HG02973 (cell line): Measurements from ENCODE around the gene MOB1A.
"Not testable (repeated sequence)": the region's sequence is repeated elsewhere in the genome, so short reads cannot be mapped to it uniquely, and the experiment has no call there.

Experiments used
- ATAC-seq: cut with Tn5 transposase; IDR thresholded peaks from one replicate; pipeline ENCODE4 v1.9.1; 2021; ENCODE audit warnings: moderate library complexity; ENCODE audit not compliant: unreplicated experiment

The MOB1A gene

DNA sequence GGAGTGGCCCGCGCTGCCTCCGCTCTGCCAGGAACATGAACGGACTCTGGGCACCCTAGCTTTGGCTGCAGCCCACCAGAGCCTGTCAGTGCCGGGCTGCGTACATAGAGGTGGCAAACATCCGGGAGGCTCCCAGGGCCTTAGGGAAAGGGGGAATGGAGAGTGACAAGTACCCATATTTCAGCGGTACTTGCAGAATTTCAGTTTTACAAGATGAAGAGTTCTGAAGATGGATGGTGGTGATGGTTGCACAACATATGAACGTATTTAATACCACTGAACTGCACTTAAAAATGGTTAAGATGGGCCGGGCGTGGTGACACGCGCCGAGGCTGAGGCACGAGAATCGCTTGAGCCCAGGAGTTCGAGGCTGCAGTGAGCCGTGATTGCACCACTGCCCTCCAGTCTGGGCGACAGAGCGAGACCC lies 20.6 kb upstream of the MOB1A start:
- no peak for ATAC-seq

DNA sequence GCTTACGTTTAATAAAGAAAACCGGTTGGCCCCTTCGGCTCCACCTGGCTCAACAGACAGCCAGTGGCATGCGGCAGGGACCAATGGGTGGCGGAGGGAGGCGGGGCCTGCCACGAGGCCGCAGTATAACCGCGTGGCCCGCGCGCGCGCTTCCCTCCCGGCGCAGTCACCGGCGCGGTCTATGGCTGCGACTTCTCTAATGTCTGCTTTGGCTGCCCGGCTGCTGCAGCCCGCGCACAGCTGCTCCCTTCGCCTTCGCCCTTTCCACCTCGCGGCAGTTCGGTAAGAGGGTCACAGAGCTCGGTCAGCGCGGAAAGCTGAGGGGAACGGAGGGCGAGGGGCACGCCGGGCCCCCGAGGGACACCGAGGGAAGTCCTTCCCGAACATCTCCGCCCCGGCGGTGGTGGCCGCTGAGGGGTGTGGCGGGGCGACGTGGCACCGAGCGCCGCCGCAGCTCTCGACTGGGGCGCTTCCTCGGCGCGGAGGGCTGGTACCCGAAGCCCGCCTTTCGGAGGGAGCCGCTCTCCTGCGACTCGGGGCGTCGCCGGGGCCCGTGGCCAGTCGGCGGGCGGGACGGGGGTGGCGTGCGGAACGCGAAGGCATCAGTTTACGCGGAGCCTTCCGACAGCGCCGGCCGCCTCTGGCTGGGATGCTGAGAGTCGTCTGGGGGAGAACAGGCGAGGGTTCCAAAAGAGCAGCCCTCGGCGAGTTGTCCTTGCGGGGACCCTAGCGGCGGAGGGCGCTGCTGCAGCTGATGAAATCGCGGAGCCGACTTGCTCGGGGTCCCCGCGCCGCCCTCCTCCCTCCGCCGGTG lies 20.0 kb upstream of the MOB1A start, which contains the start of gene MTHFD2:
MTHFD2 (plus strand) TSS at position 155 of the 814 bp plus-strand sequence; CDS start at position 182, 27 bp downstream.
- ATAC-seq = peak; percentile 79

DNA sequence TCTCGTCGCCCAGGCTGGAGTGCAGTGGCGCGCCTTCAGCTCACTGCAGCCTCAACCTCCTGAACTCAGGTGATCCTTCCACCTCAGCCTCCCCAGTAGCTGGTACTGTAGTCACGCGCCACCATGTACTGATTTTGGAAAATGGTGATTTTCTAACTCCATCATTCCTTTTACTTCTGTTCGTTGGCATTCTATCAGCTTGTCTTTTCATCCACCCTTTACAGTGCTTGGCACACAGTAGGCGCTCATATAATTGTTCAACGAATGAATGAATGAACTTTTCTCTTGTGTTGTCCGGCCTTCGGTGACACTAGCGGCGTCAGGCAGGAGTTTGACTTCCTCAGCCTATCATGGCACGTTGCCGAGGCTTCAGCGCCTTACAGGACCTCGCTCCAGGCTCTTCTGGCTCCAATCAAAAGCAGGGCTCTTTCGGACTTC lies 19.4 kb upstream of the MOB1A start:
- no peak for ATAC-seq

DNA sequence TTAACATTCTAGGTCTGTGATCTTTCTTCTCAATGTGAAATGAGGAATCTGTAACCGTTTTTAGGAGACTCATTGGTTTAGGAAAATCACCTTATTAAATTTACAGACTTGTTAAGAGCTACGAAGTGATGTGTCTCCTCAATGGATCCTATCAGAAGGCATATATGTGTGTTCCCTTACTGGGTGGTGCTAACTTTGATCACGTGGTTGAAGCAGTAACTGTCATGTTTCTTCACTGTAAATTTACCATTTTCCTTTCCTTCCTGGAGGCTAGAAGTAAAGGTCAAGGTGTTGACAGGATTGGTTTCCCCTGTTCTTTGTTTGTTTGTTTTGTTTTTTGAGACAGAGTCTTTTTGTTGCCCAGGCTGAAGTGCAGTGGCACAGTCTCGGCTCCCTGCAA lies 18.4 kb upstream of the MOB1A start:
- no peak for ATAC-seq

DNA sequence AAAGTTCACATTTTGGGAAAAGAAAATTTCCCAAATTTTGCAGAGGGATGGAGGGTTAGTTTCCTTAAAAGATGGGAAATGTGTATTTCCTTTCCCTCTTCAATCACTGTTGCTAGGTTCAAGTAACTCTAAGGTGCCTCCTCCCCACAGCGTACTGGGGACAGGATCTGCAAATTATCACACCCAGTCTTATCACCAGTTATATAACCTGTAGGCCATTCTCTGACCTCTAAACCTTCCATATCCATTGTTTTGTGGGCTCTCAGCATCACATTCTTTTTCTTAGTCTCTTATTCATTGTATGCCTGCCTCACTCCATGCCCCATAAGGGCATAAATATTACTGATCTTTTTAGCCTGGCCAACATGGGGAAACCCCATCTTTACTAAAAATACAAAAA lies 16.1 kb upstream of the MOB1A start:
- no peak for ATAC-seq

DNA sequence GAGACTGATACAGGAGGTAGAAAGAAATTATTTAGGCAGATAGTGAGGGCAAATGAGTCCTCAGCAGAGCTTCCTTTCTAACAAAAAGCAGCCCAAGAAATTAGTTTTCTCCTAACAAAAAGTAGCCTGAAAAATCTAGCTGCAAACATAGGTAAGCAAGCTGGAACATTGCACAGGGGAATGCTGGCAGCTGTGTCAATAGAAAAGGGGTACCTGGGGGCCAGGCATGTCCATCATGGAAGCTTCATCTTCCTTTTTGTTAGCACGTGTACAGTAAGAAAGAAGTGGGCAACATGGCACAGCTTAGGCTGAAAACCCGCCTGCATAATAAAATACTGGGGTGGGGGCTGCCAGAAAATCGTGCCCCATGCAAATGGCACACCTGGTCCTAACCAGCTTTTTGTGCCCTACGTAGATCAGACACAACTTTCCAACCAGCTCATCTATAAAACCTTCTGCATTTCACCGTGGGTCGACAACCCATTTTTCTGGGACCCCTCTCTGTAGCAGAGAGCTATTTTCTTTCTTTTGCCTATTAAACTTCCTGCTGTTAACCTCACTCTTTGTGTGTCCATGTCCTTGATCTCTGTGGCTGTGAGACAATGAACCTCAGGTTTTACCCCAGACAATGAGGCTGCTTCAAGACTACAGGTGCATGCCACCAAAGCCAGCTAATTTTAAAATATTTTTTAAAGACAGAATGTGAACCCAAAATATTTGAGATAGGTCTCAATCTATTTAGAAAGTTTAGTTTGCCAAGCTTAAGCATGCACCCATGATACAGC lies 13.1 kb upstream of the MOB1A start:
- ATAC-seq = no peak

DNA sequence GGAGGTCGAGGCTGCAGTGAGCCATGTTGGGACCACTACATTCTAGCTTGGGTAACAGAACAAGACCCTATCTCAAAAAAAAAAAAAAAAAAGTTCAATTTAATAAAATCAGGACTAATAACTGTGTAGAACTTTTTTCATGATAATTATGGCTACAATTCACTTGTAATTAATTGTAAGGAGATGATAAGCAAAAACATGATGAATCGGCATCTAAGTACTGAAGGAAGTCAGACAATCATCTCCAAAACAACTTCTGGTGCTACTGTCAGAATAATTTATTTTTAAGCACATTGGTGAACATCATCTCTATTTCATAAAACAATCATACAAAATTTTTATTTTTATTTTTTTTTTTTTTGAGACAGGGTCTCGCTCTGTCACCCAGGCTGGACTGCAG lies 10.0 kb upstream of the MOB1A start:
- no peak for ATAC-seq

DNA sequence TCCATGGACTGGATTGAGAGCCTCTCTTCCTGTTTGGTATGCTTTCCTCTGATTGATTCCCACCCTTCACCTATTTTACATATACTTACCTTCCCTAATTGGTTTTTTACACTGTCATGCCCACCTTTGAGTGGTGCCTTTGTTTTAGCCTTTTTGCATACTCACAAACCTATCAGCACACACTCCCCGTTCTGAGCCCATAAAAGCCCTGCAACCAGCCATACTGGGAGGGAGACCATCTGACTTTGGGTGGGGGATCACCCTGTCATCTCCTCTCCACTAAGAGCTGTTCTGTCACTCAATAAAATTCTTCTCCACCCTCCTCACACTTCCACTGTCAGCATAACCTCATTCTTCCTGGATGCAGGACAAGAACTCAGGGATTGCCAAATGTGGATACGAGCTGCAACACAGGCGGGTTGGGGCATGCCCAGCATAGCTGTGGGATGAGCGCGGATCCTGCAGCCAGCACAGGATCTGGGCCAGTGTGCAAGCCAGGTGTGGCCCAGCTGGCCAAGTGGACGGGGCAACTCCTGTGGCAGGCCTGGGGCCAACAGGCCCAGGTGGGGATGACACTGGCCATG lies 9.4 kb upstream of the MOB1A start:
- no peak for ATAC-seq

DNA sequence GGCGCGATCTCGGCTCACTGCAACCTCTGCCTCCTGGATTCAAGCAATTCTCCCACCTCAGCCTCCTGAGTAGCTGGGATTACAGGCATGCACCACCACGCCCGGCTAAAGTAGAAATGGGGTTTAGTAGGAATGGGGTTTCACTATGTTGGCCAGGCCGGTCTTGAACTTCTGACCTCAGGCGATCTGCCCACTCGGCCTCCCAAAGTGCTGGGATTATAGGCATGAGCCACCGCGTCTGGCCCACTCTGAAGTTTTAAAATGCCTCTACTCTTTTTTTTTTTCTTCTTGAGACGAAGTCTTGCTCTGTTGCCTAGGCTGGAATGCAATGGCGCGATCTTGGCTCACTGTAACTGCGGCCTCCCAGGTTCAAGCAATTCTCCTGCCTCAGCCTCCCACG lies 8.0 kb upstream of the MOB1A start:
- not testable (repeated sequence) for ATAC-seq

DNA sequence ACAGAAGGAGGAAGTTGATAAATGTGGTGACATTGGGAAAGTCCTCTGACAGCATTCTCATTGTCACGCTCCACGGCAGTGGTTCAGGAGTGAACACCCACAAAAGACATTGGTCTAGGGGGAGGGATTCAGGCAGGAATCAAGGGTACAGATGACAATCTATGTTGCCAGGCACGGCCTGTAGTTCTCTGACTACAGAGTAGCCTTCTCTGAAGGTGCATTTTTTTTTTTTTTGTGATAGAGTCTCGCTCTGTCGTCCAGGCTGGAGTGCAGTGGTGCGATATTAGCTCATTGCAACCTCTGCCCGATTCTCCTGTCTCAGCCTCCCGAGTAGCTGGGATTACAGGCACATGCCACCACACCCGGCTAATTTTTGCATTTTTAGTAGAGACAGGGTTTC lies 7.4 kb upstream of the MOB1A start:
- peak; percentile 58 for ATAC-seq

DNA sequence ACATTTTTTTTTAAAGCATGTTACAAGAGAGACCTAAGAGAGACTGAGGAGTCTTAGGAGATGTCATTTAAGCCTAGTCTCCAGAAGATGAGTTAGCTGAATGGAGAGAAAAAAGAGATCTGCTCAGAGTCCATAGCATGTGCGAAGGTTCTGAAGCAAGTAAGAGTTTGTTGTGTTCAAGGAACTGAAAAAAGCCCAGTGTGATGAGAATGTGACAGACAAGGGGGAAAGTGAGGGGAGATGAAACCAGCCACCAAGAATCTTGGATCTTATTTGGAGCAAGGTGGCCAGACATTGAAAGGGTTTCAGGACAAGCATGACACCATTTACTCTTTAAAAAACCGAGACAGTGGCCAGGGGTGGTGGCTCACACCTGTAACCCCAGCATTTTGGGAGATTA lies 5.2 kb upstream of the MOB1A start:
- no peak for ATAC-seq

DNA sequence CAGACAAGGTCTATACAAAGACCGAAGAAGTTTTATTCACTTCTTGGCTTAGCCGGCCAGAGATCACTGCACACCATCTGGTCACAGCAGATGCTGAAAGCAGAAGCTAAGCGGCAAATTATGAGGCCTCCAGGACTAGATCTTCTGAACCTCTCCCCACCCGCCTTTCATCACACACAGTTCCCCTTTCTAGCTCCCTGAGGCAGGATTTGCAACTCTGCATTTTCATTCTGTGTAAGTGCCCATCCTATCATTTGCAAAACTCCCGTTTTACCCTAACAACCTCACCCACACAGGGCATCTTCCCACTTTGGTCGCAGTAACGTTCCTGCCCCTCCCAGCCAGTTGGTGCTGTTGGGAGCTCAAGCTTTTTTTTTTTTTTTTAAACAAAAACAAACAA lies 3.1 kb upstream of the MOB1A start:
- ATAC-seq = peak; percentile 28

DNA sequence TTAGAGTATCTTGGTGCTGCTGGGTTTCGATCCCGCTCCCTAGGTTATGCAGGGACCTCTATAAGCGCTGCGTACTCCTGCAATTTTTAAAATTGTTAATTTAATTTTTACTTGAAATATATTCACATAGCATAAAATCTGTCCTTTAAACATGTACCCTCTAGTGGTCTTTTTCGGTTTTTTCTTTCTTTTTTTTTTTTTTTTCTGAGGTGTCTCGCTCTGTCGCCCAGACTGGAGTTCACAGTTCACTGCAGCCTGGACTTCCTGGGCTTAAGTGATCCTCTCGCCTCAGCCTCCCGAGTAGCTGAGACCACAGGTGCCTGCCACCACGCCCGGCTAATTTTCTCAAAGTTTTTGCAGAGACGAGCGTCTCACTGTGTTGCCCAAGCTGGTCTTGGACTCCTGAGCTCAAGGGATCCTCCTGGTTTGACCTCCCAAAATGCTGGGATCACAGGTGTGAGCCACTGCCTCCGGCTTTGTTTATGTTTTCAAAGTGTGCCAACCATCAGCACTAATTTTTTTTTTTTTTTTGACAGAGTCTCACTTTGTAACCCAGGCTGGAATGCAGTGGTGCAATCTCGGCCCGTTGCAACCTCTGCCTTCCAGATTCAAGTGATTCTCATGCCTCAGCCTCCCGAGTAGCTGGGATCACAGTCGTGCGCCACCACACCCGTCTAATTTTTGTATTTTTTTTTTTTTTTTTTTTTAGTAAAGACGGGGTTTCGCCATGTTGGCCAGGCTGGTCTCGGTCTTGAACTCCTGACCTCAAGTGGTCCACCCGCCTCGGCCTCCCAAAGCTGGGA lies 585 bp upstream of the MOB1A start:
- ATAC-seq = peak; percentile 3

DNA sequence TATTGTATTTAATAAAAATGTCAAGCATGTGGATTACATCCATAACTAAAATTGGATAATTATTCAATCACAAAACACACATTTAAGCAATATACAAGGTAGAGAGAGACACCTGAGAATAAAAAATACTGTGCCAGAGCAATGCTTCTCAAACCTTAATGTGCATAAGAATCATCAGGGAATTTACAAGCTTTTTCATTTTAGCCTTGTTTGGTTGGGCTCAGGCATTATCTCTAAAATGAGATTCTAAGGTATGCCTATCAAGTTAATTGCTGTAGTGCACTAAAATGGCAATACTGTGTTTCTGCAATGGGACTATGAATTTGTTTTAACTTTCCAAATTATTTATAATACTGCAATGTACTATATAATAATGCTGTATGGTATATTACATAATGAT lies 983 bp downstream of the MOB1A start:
- ATAC-seq = no peak

DNA sequence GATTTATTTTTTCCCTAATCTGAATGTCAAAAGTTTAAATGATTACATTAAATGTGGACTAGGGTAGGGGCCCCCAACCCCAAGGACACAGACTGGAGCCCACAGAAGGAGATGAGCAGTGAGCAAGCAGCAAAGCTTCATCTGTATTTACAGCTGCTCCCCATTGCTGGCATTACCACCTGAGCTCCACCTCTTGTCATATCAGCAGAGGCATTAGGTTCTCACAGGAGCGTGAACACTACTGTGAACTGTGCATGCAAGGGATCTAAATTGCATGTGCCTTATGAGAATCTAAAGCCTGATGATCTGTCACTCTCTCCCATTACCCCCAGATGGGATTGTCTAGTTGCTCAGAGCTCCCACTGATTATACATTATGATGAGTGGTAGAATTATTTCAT lies 3.8 kb downstream of the MOB1A start:
- ATAC-seq = no peak

DNA sequence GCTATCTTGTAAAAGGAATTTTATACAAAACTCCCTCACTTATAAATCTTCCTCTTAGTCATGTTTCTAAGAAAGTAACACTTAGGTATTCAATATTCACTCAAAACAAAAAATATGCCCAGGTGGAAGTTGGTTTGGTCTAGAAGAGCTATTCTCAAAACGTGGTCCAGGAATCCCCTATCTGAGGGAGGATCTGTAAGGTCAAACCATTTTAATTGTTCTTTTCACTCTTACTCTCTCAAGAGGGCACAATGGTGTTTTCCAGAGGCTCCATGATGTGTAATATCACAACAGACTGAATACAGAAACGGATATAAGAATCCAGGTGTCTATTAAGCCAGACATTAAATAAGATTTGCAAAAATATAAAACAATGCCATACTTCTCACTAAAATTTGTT lies 9.9 kb downstream of the MOB1A start:
- ATAC-seq = no peak

DNA sequence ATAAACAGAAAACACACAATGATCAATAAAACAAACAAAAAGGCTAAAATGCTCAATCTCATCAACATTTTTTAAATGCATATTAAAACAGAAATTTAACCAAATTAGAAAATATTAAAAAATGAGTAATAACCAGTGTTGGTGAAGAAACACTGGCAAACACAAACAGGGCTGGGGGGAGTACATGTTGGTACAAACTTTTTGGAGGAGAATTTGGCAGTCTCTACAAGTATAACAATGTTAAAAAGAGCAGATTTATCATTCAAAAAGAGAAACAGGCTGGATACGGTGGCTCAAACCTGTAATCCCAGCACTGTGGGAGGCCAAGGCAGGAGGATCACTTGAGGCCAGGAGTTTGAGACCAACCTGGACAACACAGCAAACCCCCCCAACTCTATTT lies 13.9 kb downstream of the MOB1A start:
- no peak for ATAC-seq

DNA sequence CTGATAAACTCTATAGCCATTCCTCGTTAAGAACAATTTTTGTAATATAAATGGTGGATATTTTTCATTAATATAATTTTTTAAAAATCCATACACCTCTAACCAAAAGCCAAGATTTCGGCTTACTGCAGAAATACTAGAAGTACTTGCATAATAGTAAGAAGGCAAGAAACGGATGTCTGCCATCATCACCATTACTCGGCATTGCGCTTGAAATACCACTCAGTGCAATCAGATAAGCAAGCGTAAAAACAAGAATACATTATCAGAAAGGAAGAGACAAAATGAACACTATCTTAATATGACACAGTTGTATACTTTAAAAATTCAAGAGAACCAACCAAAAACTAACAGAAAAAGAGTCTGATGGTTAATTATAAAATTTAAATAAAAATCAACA lies 15.7 kb downstream of the MOB1A start:
- no peak for ATAC-seq

DNA sequence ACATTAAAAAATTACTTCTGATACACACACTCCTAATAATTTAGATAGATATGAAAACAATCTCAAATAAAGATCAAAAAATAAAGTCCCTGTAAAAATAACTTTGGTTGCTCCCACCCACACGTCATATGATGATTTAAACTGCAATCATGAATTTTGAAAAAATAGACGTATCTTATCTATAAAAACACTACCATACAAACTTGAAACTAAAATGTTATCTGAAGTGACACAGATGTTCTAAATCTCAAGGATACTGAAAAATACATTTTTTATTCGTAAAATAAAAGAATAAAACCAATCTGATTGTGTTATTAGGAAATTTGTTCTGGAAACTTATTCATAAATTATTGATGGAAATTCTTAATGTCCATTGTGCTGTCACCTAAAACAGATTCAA lies 22.8 kb downstream of the MOB1A start:
- no peak for ATAC-seq

DNA sequence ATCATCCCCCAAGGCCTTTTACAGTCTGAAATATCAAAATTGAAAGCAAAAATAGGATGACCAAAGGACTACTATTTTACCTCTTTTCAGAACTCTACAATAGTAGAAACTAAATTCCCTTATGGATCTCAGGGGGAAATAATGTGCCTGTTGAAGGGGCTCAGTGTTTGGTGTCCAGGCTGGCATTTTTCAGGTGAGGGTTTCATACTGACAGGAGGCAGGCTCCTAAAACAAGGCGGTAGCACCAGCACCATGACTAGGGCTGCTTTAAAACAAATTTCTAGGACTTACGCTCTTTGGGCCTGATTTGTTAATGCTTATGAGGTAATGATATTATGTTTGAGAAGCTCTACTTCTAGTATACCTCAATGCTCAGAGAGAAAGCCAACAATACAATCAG lies 25.7 kb downstream of the MOB1A start:
- no peak for ATAC-seq
